GM21381 (cell line): ENCODE measurements around the gene ZNF316.
A peak's percentile ranks its signal among the peaks of the same experiment; 100 is the strongest.
"Not testable (repeated sequence)": the region's sequence is repeated elsewhere in the genome, so short reads cannot be mapped to it uniquely, and the experiment has no call there.

ENCODE experiments used
- ATAC-seq: cut with Tn5 transposase; IDR thresholded peaks from one replicate; pipeline ENCODE4 v1.9.1; 2021; ENCODE audit warnings: mild to moderate bottlenecking, moderate library complexity; ENCODE audit not compliant: unreplicated experiment

The ZNF316 gene

GRCh38 chr7:6621195-6622133 is 15.7 kb upstream of the ZNF316 start:
- ATAC-seq: no peak

DNA sequence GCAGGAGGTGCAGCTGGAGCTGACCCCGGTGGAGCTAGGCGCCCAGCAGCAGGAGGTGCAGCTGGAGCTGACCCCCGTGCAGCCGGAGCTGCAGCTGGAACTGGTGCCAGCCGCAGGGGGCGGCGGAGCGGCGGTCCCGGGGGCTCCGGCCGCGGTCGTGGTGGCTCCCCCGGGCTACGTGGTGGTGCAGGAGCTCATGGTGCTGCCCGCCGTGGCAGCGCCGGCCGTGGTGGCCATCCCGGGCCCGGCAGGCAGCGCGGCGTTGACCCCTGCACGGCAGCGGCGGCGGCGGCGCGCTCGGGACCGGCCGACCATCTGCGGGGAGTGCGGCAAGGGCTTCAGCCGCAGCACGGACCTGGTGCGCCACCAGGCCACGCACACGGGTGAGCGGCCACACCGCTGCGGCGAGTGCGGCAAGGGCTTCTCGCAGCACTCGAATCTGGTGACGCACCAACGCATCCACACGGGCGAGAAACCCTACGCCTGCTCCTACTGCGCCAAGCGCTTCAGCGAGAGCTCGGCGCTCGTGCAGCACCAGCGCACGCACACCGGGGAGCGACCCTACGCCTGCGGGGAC is 14.9 kb upstream of the ZNF316 start:
- ATAC-seq: no peak

DNA sequence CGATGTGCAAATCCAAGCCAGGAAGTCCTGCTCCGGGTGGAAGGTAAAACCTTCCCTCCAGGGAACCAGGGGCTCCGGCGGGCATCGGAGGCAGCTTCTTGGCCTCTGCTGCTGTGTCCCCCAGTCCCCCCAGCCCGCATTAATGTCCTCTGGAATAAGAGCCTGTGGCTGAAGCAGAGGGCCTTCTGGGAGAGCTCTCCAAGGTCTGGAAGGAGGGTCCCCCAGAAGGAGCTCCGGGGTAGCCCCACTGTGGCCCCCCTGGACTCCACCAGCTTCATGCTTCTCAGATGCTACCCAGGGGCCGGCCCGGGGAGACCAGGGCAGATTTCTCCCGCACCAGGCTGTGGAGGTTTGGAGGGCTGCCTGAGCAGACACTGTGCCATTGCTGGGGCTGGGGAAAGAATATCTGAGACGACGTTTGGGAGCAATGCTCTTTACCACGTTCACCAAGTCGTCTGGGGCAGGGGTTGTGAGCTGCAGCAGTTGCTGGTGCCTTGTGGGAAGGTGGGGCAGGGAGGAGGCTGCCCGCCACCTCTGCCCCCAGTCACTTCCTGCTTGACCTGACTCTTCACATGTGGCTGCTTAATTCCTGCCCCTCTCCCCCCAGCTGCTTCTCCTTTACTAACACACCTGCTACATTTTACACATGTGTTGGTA is 13.4 kb upstream of the ZNF316 start:
- ATAC-seq: no peak

GRCh38 chr7:6624246-6624611 is 12.9 kb upstream of the ZNF316 start:
- ATAC-seq: no peak

- no peak for ATAC-seq
These were observed 9.1 kb upstream of the ZNF316 start for GRCh38 chr7:6628045-6628444.

DNA sequence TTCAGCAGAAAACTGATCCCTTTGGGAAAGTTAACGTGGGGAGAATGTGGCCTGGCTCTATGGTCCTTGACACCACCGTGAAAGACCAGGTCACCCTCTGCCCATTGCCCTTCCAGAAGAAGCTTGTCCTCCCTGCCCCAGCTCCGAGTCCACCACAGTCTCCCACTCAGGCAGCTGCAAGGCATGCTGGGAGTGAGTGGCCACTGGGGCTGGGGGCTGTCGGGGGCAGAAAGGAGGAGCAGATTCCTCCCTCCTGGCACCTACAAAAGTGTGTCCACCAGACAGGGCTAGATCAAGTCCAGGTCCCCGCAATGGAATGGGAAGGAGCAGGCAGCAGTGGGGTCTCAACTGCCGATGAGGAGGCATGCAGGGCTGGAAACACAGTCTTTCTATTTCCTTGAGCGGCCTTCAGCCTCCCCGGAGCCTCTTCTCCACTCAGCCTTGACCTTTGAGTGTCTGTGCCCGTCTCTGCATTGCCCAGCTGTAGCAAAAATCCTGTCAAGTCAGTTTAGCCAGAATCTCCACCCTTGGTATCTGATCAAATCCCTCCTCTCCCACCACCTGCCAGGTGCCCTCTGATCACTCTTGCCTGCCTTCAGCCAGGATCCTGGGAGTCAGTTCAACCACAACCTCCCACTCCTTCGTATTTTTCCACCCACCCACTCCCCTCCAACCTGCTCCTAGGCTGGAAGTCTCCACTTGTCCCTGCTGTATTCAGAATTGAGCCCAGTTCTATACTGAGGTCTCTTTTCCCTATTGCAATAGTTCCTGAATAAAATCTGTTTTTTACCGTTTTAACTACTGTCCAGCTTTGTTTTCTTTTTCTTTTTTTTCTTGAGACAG is 6.9 kb upstream of the ZNF316 start:
- ATAC-seq: no peak

DNA sequence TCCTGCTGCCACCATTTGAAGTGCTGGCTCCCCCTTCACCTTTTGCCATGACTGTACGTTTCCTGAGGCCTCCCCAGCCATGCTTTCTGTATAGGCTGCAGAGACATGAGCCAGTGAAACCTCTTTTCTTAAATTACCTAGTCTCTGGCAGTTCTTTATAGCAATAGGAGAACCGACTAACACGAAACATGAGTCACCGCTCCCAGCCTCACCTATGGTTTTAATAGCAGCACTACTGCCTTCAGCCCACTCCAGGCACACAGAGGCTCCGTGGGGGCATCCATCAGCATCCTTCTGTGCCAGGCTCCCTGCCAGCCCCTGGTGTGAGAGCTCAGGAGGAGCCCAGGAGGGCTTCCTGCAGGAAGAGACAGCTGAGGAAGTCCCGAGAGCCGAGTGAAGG is 5.5 kb upstream of the ZNF316 start:
- ATAC-seq: no peak

DNA sequence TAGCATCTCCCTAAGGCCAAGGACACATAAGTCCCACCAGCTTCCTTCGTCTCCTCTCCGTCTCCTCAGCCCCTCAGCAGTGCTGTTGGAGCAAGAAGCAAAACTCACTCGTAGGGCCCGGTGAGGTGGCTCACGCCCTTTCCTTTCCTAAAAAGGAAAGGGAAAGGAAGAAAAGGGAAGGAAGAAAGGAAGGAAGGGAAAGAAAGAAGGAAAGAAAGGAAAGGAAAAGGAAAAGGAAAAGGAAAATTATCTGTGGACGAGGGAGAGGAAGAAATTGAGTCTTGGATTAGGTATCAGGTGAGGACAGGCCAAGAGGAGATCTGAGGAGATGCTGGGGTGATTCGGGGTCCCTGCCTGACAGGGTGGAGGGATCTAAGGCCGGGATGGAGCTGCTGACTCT is 3.1 kb upstream of the ZNF316 start:
- ATAC-seq: no peak

DNA sequence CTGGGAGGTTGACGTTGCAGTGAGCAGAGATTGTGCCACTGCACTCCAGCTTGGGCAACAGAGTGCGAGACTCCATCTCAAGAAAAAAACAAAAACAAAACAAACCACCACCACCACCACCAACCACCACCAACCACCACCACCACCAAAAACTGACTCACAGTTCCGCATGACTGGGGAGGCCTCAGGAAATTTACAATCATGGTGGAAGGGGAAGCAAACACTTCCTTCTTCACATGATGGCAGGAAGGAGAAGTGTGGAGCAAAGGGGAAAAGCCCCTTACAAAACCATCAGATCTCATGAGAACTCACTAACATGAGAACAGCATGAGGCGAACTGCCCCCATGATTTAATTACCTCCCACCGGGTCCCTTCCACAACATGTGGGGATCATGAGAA is 2.1 kb upstream of the ZNF316 start:
- not testable (repeated sequence) for ATAC-seq

DNA sequence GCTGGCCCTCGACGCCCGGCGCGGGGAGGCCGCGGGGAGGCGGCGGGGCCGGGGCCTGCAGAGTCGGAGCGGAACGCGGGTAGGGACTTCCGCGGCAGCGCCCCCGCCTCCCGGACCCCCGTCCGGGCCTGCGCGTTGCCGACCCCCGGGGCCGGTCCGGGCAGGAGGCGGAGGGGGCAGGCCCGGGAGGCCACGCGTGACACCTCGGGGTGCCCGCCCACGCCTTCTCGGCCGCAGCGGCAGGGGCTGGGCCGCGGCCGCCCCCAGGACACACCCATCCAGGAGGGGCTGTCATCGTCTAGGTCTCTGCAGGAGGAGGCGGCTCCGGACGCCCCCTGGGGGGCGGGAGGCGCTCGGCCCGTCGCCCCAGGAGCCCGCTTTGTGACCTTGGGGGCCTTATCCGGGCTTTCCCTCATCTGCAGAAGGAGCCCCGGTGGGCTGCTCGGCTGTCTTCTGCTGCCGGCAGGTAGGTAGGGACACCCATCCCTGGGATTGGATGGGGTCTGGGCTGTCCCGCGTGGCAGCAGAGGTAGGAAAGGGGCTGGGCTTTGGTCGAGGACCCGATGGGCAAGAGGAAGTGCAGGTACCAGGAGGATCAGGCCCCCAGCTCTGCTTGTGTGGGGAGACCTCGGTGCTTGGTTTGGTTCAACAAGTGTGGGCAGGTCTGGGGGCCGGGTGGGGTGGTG is 569 bp downstream of the ZNF316 start:
- peak; percentile 81 for ATAC-seq

DNA sequence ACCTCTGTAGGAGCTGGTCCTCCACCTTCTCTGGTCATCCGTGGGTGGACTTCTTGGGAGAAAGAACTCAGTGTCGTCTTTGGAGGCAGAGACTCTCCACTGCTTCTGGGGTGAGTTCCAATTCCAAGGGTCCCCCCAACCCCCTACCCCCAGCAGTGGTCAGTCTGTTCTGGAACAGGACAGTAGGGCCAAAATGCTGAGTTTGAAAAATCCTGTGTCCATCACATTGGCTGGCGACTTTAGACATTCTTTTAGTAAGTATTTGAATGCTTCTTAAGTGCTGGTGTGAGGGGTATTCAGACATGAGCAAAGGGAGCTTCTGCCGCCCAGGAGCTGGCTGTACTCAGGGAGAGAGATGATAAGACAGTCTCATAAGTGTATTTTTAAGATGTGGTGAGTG is 1.9 kb downstream of the ZNF316 start:
- ATAC-seq: no peak

DNA sequence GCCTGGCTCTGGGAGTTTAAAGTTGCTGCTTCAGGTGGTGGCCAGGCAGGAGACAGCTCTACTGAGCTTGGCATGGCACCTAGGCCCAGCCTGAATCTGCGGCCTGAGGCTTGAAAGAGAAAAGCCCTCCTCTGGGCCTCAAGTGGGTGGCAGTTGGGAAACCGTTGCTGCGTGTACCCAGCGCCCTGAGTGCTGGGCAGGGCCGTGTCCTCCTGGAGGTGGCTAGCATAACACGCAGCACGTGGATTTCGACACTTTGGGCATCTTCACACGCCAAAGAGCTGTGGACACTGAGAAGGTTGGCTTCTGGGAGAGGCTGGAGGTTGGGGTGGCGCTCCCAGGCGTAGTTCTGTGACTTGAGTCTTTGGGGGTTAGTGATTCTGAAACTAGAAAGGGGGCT is 2.5 kb downstream of the ZNF316 start:
- ATAC-seq: no peak

DNA sequence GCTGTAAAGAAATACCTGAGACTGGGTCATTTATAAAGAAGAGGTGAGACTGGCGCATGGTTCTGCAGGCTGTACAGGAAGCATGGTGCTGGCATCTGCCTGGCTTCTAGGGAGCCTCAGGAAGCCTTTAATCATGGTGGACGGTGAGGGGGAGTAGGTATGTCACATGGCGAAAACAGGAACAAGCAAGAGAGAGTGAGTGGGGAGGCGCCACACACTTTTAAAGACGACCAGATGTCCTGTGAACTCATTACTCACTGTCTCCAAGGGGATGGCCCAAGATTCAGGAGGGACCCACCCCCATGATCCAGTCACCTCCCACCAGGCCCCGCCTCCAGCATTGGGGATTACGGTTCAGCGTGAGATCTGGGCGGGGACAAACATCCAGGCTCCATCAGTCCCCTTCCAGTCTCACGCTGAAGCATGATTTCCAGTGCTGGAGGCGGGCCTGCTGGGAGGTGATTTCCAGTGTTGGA is 3.2 kb downstream of the ZNF316 start:
- no peak for ATAC-seq

GRCh38 chr7:6641305-6642035 is 4.4 kb downstream of the ZNF316 start:
- ATAC-seq: no peak

DNA sequence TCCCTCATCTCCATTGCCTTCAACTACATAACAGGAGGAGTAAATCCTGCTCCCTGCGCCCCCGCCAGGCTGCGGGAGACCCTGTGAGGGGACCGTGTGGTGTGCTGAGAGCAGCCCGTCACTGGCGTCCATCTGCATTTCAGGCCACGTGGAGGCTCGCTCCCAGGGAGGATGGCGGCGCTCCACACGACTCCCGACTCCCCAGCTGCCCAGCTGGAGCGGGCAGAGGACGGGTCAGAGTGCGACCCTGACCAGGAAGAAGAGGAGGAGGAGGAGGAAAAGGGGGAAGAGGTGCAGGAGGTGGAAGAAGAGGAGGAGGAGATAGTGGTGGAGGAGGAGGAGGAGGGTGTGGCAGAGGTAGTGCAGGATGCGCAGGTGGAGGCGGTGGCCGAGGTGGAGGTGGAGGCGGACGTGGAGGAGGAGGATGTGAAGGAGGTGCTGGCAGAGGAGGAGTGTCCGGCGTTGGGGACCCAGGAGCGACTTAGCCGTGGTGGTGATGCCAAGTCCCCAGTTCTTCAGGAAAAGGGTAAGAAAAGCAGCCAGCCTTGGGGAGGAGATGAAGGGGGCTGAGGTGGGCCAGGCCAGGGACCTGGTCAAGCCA is 5.2 kb downstream of the ZNF316 start:
- ATAC-seq: no peak

DNA sequence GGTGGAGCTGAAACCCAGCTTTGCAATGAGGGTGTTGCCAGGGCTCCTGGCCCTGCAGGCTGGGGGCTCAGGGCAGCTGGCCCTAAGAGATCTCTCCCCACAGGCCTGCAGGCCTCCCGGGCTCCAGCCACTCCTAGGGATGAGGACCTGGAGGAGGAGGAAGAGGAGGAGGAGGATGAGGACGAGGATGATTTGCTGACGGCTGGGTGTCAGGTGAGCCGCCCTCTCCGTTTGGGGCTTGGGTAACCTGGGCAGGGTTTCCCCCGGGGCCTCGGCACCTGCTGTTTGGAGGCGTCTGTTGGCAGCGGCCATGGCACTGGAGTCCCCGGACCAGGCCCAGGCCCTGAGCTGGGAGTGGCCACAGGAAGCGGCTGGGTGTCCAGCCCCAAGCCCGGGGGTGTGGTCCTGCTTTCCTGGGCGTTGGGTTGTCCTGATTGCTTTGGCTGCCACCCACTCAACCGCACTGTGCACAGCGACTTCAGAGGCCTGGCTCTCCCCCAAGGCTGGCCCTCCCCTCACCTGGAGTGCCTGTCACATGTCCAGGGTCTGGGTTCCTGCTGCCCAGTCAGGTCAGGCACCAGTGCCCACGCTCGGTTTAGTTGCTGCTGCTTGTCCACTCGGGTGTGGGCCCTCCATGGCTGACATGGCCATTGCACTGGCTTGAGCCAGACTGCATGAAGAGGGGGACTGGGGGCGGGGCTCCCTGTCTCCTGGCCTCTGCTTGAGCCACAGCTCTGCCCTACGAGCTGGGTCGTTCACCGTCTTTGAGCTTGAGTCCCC is 5.9 kb downstream of the ZNF316 start:
- ATAC-seq: no peak

DNA sequence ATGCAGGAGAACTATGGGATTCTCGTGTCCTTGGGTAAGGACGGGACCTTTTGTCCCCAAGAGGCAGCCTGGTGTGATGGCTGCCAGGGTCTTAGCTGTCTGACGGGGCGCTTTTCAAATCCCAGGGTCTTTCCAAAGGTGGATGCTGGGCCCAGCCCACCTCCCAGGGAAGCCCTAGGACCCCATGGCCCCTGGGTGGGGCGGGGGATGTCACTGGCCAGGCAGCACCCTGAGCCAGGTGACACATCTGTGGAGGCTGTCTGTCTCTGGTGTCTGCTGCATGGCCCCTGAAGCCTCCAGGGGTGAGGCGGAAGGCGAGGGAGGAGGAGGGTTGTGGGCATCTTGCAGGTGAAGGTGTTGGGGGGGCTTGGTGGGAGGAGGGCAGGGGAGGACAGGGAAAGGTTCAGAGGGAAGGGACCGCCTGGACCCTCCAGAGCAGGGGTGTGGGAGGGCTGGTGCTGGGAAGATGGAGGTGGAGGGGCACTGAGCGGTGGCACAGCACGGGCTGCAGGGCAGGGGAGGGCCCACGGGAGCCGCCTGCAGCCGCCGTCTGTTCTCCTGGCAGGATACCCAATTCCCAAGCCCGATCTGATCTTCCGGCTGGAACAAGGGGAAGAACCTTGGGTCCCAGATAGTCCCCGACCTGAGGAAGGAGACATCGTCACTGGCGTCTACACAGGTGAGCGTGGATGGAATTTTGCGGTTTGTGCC is 7.0 kb downstream of the ZNF316 start:
- ATAC-seq: no peak

DNA sequence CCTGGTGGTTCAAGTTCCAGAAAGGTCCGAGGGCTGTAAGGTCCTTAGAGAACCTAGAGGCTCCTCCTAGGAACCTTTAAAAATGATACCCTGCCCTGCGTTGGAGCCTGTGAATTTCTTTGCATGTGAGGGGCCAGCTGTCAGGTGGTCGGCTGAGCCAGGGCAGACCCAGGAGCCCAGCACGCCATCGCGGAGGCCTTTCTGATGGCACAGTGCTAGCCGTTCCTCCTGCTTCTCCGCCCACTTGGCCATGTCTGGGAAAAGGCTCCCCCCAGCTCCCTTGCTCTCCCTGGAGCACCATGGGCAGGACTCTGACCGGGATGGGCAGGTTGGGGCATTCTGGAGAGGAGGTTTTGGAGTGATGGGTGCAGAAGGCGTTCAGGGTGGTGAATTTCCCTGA is 7.6 kb downstream of the ZNF316 start:
- ATAC-seq: no peak
